Prostate gland (tissue), 2 donors: Measurements from ENCODE around the gene RYR2. TPM values are rescaled to one million over a fixed set of nuclear protein-coding genes. Genes with fewer than 3 reads are reported as not detected.

Source experiments
- DNase-seq: peaks from one replicate; pipeline ENCODE4 v3.0.0-alpha.2; 2019; ENCODE audit warnings: low spot score
- H3K27ac ChIP-seq, 2 donors: fragments of 200-600 bp; sonication (generic); 2 replicates each; pipeline ENCODE4 v1.5.1; 2017 to 2019
- H3K27me3 ChIP-seq: fragments of 200-600 bp; sonication (generic); replicated peaks from 2 replicates; pipeline ENCODE4 v1.5.1; 2019; ENCODE audit not compliant: insufficient read depth
- H3K36me3 ChIP-seq, 2 donors: fragments of 200-600 bp; sonication (generic); 1 replicate in 1 of 2; 2 replicates in 1 of 2; pipeline versions ENCODE4 v1.5.1 to v1.8.1; 2017 to 2019
- H3K4me1 ChIP-seq: fragments of 200-600 bp; sonication (generic); replicated peaks from 2 replicates; pipeline ENCODE4 v1.5.1; 2019
- H3K4me3 ChIP-seq, 2 donors: fragments of 200-600 bp; sonication (generic); 2 replicates each; pipeline ENCODE4 v1.5.1; 2017 to 2019
- H3K9me3 ChIP-seq: fragments of 200-600 bp; sonication (generic); 2 replicates; pipeline ENCODE4 v1.5.1; 2017
- POLR2A ChIP-seq: fragments of 450-650 bp; IDR thresholded peaks from one replicate; pipeline ENCODE4 v1.6.1; 2016; ENCODE audit warnings: antibody characterized with exemption, mild to moderate bottlenecking
- POLR2AphosphoS5 ChIP-seq: sonication (generic); formaldehyde crosslinking; IDR thresholded peaks from one replicate; pipeline ENCODE4 v1.6.1; 2017; ENCODE audit warnings: antibody characterized with exemption
- WGBS: methylation state at CpG from one replicate; pipeline ENCODE4 v1.1.5; 2018; 5-methylcytosine and 5-hydroxymethylcytosine counted together
- intact Hi-C: fragments of 100-400 bp; cut with DNase I; formaldehyde crosslinking; loops from one replicate; pipeline ENCODE4 v1.14.2; 2022
- total RNA-seq, 2 donors: library from RNA; depleted of rRNA; stranded (reverse); fragments of >200 nt; gene quantifications; one replicate each; pipeline ENCODE4 v1.1.0, GENCODE V29; 2016
- TF ChIP-seq, protein P1 (sequence below), 4 experiments: fragments of 200-600 bp in 2 of 4; fragments of 450-650 bp in 2 of 4; sonication (generic) in 2 of 4; IDR thresholded peaks; 1 replicate in 3 of 4; 2 replicates in 1 of 4; pipeline ENCODE4 v1.5.1; 2016 to 2019; ENCODE audit warnings: antibody characterized with exemption in 4 of 4, mild to moderate bottlenecking in 2 of 4, moderate library complexity in 2 of 4

RYR2 gene
- total RNA-seq, 2 donors from 2014 or later, result 2.9 to 6.7 TPM

DNA sequence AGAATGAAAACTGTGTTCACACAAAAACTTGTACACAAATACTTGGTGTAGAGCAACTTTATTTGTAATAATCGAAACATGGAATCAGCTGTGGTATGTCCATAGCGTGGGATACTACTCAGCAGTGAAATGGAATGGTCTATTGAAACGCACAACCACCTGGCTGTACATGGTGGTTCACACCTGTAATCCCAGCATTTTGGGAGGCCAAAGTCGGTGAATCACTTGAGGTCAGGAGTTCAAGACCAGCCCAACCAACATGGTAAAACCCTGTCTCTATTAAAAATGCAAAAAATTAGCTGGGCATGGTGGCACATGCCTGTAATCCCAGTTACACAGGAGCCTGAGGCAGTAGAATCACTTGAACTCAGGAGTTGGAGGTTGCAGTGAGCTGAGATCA, 356.8 kb downstream of the RYR2 start:
- H3K4me1 ChIP-seq, result no peaks in the 10 kb centered on the region
- H3K4me3 ChIP-seq, result no peak overlapping the region
- DNase-seq, result no peak
- H3K27ac ChIP-seq, result no peak overlapping the region
- 90% methylated on average over 4 of the region's 4 CpGs for WGBS
- TF ChIP-seq POLR2AphosphoS5, result no peak
- TF ChIP-seq POLR2A, result no peak
- TF ChIP-seq, protein P1, sequence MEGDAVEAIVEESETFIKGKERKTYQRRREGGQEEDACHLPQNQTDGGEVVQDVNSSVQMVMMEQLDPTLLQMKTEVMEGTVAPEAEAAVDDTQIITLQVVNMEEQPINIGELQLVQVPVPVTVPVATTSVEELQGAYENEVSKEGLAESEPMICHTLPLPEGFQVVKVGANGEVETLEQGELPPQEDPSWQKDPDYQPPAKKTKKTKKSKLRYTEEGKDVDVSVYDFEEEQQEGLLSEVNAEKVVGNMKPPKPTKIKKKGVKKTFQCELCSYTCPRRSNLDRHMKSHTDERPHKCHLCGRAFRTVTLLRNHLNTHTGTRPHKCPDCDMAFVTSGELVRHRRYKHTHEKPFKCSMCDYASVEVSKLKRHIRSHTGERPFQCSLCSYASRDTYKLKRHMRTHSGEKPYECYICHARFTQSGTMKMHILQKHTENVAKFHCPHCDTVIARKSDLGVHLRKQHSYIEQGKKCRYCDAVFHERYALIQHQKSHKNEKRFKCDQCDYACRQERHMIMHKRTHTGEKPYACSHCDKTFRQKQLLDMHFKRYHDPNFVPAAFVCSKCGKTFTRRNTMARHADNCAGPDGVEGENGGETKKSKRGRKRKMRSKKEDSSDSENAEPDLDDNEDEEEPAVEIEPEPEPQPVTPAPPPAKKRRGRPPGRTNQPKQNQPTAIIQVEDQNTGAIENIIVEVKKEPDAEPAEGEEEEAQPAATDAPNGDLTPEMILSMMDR (IDR thresholded peaks at IDR 0.05), result no peak
- no peaks in the 10 kb centered on the region for H3K9me3 ChIP-seq
- no peaks in the 10 kb centered on the region for H3K36me3 ChIP-seq
- intact Hi-C loops, result no loop called here
- H3K27me3 ChIP-seq, result no peaks in the 10 kb centered on the region

DNA sequence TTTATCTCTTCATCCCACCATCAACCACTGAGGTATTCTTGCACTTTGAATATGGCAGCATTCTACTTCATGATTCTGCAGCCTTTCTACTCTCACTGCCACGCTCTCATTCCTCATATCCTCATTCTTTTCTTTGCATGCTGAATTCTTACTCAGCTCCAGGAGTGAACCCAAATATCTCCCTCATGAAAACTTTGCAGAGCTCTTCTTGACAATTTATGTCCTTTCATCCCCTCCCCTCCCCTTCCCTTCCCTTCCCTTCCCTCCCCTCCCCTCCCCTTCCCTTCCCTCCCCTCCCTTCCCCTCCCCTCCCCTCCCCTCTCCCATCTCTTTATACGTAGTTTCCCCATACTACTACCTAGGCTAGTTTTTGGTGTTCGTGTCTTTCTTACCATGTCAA, 363.9 kb downstream of the RYR2 start:
- Histone ChIP-seq H3K9me3 (no peaks in the 10 kb centered on the region), H3K27ac (no peak overlapping the region), H3K4me3 (no peak overlapping the region), H3K4me1 (no peaks in the 10 kb centered on the region), H3K27me3 (no peaks in the 10 kb centered on the region), H3K36me3 (no peaks in the 10 kb centered on the region)
- TF ChIP-seq POLR2A, result no peak
- TF ChIP-seq POLR2AphosphoS5, result no peak
- TF ChIP-seq, protein P1 (IDR thresholded peaks at IDR 0.05), result no peak
- 82% methylated on average over 3 of the region's 3 CpGs for WGBS
- DNase-seq, result no peak
- intact Hi-C loops, result no loop called here

DNA sequence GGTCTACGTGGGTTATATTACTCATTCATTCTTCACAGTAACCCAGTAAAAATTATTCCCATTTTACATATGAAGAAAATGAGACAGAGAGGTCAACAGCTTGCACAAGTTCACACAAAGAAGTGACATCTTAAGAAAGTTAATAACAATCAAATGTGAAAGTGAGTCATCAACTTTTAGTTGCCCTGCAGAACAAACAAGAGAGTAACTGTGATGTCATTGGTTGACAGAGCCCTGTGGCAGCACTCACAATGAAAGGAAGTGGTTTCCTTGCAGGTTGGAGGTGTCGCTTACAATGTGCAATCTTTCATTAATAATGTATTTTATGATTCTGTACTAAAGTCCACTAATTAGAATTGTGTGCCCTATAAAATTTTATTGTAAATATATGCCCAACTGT, 369.6 kb downstream of the RYR2 start:
- WGBS, result 65% methylated on average over 2 of the region's 2 CpGs

DNA sequence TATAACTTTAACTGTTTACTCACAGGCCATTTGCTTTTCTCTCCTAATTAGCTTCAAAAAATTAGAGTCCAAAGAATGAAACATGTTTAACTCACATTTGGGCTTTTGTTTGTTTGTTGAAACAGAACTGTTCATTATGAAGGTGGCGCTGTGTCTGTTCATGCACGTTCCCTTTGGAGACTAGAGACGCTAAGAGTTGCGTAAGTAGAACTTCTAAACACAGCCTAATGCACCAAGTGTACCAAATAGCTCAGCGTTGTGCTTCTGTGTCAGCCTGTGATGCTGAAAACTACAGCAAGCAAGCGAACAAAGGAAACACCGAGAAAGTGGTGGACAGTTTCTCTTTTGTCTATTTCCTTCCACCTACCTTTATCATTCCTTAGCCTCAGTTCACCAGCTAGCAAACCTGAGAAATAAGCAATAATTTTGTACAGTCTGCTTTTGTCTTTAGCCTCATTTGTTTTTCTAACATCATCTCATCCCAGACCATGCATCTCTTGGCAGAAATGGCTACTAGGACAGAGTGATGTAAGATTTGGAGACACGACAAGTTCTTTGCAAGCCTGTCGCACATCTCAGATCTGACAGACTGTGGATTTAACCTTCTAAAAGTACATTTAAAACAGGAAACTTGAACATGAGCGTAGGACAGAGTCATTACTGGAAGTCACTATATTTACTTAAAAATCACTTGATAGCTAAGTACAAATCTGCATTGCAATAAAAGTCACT, 375.1 kb downstream of the RYR2 start:
- Histone ChIP-seq H3K9me3 (no peaks in the 10 kb centered on the region), H3K27me3 (no peaks in the 10 kb centered on the region), H3K4me3 (no peak overlapping the region), H3K36me3 (no peaks in the 10 kb centered on the region), H3K27ac (no peak overlapping the region), H3K4me1 (no peaks in the 10 kb centered on the region)
- DNase-seq, result no peak
- TF ChIP-seq, protein P1 (IDR thresholded peaks at IDR 0.05), result no peak
- TF ChIP-seq POLR2AphosphoS5 (no peak), POLR2A (no peak)
- 80% methylated on average over 10 of the region's 10 CpGs for WGBS
- intact Hi-C loops, result no loop called here

More for the DNA sequence above, 369.6 kb downstream of the RYR2 start:
- intact Hi-C loops, result no loop called here
- TF ChIP-seq POLR2A, result no peak
- TF ChIP-seq, protein P1 (IDR thresholded peaks at IDR 0.05), result no peak
- H3K4me1 ChIP-seq, result no peaks in the 10 kb centered on the region
- H3K9me3 ChIP-seq, result no peaks in the 10 kb centered on the region
- no peak overlapping the region for H3K4me3 ChIP-seq
- H3K27me3 ChIP-seq, result no peaks in the 10 kb centered on the region
- H3K27ac ChIP-seq, result no peak overlapping the region
- H3K36me3 ChIP-seq, result no peaks in the 10 kb centered on the region
- DNase-seq, result no peak

DNA sequence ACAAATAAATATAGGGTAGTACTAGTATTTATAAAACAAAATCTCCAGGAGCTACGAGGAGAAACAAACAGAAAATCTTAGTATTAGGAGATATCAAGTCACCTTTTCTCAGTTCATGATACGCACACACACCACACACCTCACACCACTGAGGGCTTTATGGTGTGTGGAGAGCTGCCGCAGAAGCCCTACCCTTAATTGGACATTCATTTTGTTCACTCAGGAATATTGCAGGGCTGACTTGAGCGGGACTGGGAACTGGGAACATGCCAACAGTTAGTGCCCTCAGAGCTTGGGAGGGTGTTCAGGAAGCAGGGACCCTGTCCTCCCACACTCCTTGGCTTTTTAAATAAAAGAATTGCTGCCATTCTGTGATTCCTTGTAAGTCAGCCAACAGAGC, 386.8 kb downstream of the RYR2 start:
- no peak overlapping the region for H3K27ac ChIP-seq
- no peaks in the 10 kb centered on the region for H3K36me3 ChIP-seq
- no peak overlapping the region for H3K4me3 ChIP-seq
- TF ChIP-seq, protein P1 (IDR thresholded peaks at IDR 0.05), result no peak
- TF ChIP-seq POLR2AphosphoS5 (no peak), POLR2A (no peak)
- no peak for DNase-seq
- H3K27me3 ChIP-seq, result no peaks in the 10 kb centered on the region
- no peaks in the 10 kb centered on the region for H3K9me3 ChIP-seq
- intact Hi-C loops, result no loop called here
- WGBS, result 82% methylated on average over 4 of the region's 4 CpGs
- no peaks in the 10 kb centered on the region for H3K4me1 ChIP-seq
